Measurements from ENCODE around the gene CAV1. TPM values are rescaled to one million over a fixed set of nuclear protein-coding genes. Genes with fewer than 3 reads are reported as not detected.

Gene CAV1
- total and polyA plus RNA-seq, 2 experiments from 2014 or later, result 16.0 to 21.1 TPM

DNA sequence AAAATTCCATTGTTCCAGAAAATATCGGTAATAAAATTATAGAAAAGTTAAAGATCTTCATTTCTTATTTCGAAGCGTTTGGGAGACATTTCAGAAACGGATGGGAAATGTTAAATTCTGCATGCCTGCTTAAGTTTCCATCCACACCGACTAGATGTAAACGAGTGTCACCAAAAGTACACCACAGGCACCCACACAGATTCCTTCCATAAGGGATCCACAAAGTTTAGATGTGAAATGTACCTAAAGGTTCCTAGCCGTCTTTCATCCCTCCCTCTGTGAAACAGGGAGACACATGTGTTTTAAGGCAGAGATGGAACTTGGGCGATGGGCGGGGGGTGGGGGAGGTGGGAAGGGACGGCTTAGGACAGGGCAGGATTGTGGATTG, 621 bp upstream of the CAV1 start:
- H3K36me3 ChIP-seq (ENCODE audit: insufficient read depth), result no peaks in the 10 kb centered on the region
- Mint-ChIP-seq H3K27ac (no peak overlapping the region), H3K4me3 (peak overlapping the region; percentile 92), H3K36me3 (ENCODE audit: low read depth) (no peaks in the 10 kb centered on the region), H3K9me3 (no peaks in the 10 kb centered on the region), H3K4me1 (peaks cover 52% of the 10 kb centered on the region), H3K27me3 (ENCODE audit: insufficient read depth, low read depth, poor library complexity) (peaks cover 38% of the 10 kb centered on the region)
- no peaks in the 10 kb centered on the region for H3K79me2 ChIP-seq (replicated peaks; ENCODE audit: insufficient read depth)
- TF ChIP-seq NANOG (IDR thresholded peaks at IDR 0.05; ENCODE audit: borderline replicate concordance) (0 out of 2 replicates have a peak, but pooled peaks have one; percentile 0), STAT1 (IDR thresholded peaks at IDR 0.05; ENCODE audit: unreplicated experiment) (no peak), ETS1 (IDR thresholded peaks at IDR 0.05) (no peak), CREB1 (CRISPR knock-in tag; IDR thresholded peaks at IDR 0.05; ENCODE audit: low read depth) (no peak)
- TF ChIP-seq, protein P1, sequence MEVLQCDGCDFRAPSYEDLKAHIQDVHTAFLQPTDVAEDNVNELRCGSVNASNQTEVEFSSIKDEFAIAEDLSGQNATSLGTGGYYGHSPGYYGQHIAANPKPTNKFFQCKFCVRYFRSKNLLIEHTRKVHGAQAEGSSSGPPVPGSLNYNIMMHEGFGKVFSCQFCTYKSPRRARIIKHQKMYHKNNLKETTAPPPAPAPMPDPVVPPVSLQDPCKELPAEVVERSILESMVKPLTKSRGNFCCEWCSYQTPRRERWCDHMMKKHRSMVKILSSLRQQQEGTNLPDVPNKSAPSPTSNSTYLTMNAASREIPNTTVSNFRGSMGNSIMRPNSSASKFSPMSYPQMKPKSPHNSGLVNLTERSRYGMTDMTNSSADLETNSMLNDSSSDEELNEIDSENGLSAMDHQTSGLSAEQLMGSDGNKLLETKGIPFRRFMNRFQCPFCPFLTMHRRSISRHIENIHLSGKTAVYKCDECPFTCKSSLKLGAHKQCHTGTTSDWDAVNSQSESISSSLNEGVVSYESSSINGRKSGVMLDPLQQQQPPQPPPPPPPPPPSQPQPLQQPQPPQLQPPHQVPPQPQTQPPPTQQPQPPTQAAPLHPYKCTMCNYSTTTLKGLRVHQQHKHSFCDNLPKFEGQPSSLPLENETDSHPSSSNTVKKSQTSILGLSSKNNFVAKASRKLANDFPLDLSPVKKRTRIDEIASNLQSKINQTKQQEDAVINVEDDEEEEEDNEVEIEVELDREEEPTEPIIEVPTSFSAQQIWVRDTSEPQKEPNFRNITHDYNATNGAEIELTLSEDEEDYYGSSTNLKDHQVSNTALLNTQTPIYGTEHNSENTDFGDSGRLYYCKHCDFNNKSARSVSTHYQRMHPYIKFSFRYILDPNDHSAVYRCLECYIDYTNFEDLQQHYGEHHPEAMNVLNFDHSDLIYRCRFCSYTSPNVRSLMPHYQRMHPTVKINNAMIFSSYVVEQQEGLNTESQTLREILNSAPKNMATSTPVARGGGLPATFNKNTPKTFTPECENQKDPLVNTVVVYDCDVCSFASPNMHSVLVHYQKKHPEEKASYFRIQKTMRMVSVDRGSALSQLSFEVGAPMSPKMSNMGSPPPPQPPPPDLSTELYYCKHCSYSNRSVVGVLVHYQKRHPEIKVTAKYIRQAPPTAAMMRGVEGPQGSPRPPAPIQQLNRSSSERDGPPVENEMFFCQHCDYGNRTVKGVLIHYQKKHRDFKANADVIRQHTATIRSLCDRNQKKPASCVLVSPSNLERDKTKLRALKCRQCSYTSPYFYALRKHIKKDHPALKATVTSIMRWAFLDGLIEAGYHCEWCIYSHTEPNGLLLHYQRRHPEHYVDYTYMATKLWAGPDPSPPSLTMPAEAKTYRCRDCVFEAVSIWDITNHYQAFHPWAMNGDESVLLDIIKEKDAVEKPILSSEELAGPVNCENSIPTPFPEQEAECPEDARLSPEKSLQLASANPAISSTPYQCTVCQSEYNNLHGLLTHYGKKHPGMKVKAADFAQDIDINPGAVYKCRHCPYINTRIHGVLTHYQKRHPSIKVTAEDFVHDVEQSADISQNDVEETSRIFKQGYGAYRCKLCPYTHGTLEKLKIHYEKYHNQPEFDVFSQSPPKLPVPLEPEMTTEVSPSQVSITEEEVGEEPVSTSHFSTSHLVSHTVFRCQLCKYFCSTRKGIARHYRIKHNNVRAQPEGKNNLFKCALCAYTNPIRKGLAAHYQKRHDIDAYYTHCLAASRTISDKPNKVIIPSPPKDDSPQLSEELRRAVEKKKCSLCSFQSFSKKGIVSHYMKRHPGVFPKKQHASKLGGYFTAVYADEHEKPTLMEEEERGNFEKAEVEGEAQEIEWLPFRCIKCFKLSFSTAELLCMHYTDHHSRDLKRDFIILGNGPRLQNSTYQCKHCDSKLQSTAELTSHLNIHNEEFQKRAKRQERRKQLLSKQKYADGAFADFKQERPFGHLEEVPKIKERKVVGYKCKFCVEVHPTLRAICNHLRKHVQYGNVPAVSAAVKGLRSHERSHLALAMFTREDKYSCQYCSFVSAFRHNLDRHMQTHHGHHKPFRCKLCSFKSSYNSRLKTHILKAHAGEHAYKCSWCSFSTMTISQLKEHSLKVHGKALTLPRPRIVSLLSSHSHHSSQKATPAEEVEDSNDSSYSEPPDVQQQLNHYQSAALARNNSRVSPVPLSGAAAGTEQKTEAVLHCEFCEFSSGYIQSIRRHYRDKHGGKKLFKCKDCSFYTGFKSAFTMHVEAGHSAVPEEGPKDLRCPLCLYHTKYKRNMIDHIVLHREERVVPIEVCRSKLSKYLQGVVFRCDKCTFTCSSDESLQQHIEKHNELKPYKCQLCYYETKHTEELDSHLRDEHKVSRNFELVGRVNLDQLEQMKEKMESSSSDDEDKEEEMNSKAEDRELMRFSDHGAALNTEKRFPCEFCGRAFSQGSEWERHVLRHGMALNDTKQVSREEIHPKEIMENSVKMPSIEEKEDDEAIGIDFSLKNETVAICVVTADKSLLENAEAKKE (CRISPR knock-in tag; IDR thresholded peaks at IDR 0.05), result no peak
- H2AFZ ChIP-seq, result no peak overlapping the region
- peaks cover 14% of the 10 kb centered on the region for H3K27me3 ChIP-seq (ENCODE audit: insufficient read depth)
- peak overlapping the region; percentile 83 for H3K4me3 ChIP-seq
- no peaks in the 10 kb centered on the region for H4K20me1 ChIP-seq (replicated peaks; ENCODE audit: insufficient read depth)
- ATAC-seq (no peak; the same call in 2 of the 3 replicates), DNase-seq (ENCODE audit: low spot score) (no peak)
- H3K9me2 ChIP-seq (ENCODE audit: insufficient read depth), result no peaks in the 10 kb centered on the region
- H3K27ac ChIP-seq (ENCODE audit: low read depth), result peak overlapping the region; percentile 70; the same call in 1 of the 2 replicates
- peak overlapping the region; percentile 93 for H3K4me2 ChIP-seq
- H3K4me1 ChIP-seq (ENCODE audit: insufficient read depth), result peaks cover 39% of the 10 kb centered on the region
- no peaks in the 10 kb centered on the region for H3F3A ChIP-seq (replicated peaks; ENCODE audit: low read depth)
